H1 (cell line): ENCODE results near the gene TEX44. TPM values are rescaled to one million over a fixed set of nuclear protein-coding genes. Genes with fewer than 3 reads are reported as not detected.
A peak's percentile ranks its signal among the peaks of the same experiment; 100 is the strongest.

Experiments
- NANOG ChIP-seq: IDR thresholded peaks from 2 replicates; pipeline ENCODE4 v1.6.1; 2011; ENCODE audit warnings: low read length, low read depth, mild to moderate bottlenecking, inconsistent platforms; ENCODE audit not compliant: insufficient read depth, poor library complexity, severe bottlenecking
- NRF1 ChIP-seq: IDR thresholded peaks from 2 replicates; pipeline ENCODE4 v1.6.1; 2011; ENCODE audit warnings: mild to moderate bottlenecking, low read depth, low read length, improper control_type of control experiment
- RAD21 ChIP-seq, 2 experiments: IDR thresholded peaks in 1 of 2; conservative IDR thresholded peaks in 1 of 2; 2 replicates each; pipeline ENCODE4 v1.6.1; 2011; ENCODE audit warnings: low read depth in 2 of 2, low read length in 2 of 2, improper control_type of control experiment in 1 of 2, inconsistent platforms in 1 of 2, mild to moderate bottlenecking in 1 of 2, moderate library complexity in 1 of 2
- SIN3A ChIP-seq, 2 experiments: IDR thresholded peaks in 1 of 2; conservative IDR thresholded peaks in 1 of 2; 2 replicates each; pipeline ENCODE4 v1.6.1; 2011 to 2012; ENCODE audit warnings: low read length in 2 of 2, improper control_type of control experiment in 1 of 2, low read depth in 1 of 2, mild to moderate bottlenecking in 1 of 2
- SUZ12 ChIP-seq: fragments of 200-600 bp; sonication (generic); IDR thresholded peaks from 2 replicates; pipeline ENCODE4 v1.6.1; 2012; ENCODE audit warnings: mild to moderate bottlenecking, inconsistent platforms, low read length, moderate library complexity, mixed read lengths
- TCF12 ChIP-seq: IDR thresholded peaks from 2 replicates; pipeline ENCODE4 v1.6.1; 2011; ENCODE audit warnings: low read depth, mild to moderate bottlenecking, low read length
- TEAD4 ChIP-seq: IDR thresholded peaks from 2 replicates; pipeline ENCODE4 v1.6.1; 2012; ENCODE audit warnings: low read depth, low read length, inconsistent platforms, mixed read lengths
- polyA plus RNA-seq, 7 experiments: library from polyadenylated mRNA; depleted of rRNA in 3 of 7; stranded (reverse) in 5 of 7; unstranded in 2 of 7; fragments of >200 nt in 5 of 7; fragments of 200-250 nt in 2 of 7; gene quantifications; 1 replicate in 5 of 7; 2 replicates in 1 of 7; 4 replicates in 1 of 7; pipeline versions ENCODE4 v1.2.1 to v1.2.3, GENCODE V29; 2011 to 2013; ENCODE audit warnings: missing spikeins in 2 of 7, mixed read lengths in 2 of 7
- total RNA-seq: library from RNA; stranded (reverse); fragmentation: NEBNext Ultra II Directional; extraction: Animal tissue kit (Norgen Biotek cat#: 25700); gene quantifications from 2 replicates; pipeline ENCODE4 v1.2.1, GENCODE V29; 2021
- TF ChIP-seq, protein P1 (sequence below): fragments of 300-600 bp; sonication (generic); IDR thresholded peaks from 2 replicates; pipeline ENCODE4 v1.7.1; 2012; ENCODE audit warnings: low read length, moderate library complexity, mild to moderate bottlenecking, inconsistent platforms; ENCODE audit not compliant: insufficient replicate concordance

TEX44 gene
- total and polyA plus RNA-seq, 2 of the 8 experiments (the other 6 are each of a cell fraction or from before 2014, with no cell fraction given) = not detected

DNA sequence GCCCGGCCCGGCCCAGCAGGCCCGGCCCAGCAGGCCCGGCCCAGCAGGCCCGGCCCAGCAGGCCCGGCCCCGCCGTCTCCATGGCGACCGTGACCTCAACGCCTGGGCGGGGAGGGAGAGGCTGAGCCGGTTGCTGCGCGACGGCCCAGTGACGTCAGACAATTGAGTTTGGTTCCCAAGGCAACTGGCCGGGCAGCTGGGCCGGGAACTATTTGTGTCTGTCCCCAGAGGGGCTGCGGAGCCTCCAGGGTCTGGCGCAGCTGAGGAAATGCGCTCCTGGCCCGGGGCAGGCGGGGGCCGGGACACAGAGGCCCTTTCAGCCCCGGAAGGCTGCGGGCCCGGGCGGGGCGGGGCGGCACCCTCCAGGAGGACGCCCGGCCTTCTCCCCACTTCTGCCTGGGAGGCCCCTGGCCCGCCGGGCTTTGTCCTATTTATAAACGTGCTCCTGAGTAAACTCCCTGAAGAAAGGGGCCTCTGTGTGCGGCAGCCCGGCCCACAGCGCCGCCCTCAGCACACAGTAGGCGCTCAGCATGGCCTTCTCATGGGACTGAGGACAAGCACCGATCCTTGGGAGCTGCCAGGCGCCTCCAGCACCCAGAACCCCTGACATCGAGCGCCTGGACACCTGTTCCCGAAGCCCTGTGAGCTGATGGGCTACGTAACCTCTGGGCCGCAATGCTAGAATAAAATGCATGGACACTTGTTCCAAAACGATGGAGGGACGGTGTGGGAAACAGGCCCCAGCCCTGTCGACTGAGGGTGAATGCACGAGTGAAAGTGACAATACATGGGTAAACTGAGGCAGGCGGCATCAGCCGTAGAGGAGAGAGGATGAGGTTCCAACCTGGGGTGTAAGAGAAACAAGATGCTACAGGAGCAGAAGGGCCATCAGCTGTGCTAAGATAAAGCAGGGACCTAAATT is 12.3 kb downstream of the TEX44 start (continued):
- no peak for TF ChIP-seq NRF1
- TF ChIP-seq TEAD4 = no peak
- peak; percentile 58; the same call in 1 of the 2 replicates for TF ChIP-seq TCF12
- peak in 1 of 2 experiments; percentile 96; a peak in 1 of 4 replicates for TF ChIP-seq SIN3A (conservative IDR thresholded peaks at IDR 0.05 in 1 of 2, IDR thresholded peaks at IDR 0.05 in 1 of 2; ENCODE audit: low read depth in 1 of 2, low read length in 2 of 2)
- peak in 1 of 2 experiments; percentile 18; a peak in 2 of 4 replicates for TF ChIP-seq RAD21 (IDR thresholded peaks at IDR 0.05 in 1 of 2, conservative IDR thresholded peaks at IDR 0.05 in 1 of 2; ENCODE audit: low read depth in 2 of 2, low read length in 2 of 2)
- no peak for TF ChIP-seq SUZ12
- TF ChIP-seq, protein P1, sequence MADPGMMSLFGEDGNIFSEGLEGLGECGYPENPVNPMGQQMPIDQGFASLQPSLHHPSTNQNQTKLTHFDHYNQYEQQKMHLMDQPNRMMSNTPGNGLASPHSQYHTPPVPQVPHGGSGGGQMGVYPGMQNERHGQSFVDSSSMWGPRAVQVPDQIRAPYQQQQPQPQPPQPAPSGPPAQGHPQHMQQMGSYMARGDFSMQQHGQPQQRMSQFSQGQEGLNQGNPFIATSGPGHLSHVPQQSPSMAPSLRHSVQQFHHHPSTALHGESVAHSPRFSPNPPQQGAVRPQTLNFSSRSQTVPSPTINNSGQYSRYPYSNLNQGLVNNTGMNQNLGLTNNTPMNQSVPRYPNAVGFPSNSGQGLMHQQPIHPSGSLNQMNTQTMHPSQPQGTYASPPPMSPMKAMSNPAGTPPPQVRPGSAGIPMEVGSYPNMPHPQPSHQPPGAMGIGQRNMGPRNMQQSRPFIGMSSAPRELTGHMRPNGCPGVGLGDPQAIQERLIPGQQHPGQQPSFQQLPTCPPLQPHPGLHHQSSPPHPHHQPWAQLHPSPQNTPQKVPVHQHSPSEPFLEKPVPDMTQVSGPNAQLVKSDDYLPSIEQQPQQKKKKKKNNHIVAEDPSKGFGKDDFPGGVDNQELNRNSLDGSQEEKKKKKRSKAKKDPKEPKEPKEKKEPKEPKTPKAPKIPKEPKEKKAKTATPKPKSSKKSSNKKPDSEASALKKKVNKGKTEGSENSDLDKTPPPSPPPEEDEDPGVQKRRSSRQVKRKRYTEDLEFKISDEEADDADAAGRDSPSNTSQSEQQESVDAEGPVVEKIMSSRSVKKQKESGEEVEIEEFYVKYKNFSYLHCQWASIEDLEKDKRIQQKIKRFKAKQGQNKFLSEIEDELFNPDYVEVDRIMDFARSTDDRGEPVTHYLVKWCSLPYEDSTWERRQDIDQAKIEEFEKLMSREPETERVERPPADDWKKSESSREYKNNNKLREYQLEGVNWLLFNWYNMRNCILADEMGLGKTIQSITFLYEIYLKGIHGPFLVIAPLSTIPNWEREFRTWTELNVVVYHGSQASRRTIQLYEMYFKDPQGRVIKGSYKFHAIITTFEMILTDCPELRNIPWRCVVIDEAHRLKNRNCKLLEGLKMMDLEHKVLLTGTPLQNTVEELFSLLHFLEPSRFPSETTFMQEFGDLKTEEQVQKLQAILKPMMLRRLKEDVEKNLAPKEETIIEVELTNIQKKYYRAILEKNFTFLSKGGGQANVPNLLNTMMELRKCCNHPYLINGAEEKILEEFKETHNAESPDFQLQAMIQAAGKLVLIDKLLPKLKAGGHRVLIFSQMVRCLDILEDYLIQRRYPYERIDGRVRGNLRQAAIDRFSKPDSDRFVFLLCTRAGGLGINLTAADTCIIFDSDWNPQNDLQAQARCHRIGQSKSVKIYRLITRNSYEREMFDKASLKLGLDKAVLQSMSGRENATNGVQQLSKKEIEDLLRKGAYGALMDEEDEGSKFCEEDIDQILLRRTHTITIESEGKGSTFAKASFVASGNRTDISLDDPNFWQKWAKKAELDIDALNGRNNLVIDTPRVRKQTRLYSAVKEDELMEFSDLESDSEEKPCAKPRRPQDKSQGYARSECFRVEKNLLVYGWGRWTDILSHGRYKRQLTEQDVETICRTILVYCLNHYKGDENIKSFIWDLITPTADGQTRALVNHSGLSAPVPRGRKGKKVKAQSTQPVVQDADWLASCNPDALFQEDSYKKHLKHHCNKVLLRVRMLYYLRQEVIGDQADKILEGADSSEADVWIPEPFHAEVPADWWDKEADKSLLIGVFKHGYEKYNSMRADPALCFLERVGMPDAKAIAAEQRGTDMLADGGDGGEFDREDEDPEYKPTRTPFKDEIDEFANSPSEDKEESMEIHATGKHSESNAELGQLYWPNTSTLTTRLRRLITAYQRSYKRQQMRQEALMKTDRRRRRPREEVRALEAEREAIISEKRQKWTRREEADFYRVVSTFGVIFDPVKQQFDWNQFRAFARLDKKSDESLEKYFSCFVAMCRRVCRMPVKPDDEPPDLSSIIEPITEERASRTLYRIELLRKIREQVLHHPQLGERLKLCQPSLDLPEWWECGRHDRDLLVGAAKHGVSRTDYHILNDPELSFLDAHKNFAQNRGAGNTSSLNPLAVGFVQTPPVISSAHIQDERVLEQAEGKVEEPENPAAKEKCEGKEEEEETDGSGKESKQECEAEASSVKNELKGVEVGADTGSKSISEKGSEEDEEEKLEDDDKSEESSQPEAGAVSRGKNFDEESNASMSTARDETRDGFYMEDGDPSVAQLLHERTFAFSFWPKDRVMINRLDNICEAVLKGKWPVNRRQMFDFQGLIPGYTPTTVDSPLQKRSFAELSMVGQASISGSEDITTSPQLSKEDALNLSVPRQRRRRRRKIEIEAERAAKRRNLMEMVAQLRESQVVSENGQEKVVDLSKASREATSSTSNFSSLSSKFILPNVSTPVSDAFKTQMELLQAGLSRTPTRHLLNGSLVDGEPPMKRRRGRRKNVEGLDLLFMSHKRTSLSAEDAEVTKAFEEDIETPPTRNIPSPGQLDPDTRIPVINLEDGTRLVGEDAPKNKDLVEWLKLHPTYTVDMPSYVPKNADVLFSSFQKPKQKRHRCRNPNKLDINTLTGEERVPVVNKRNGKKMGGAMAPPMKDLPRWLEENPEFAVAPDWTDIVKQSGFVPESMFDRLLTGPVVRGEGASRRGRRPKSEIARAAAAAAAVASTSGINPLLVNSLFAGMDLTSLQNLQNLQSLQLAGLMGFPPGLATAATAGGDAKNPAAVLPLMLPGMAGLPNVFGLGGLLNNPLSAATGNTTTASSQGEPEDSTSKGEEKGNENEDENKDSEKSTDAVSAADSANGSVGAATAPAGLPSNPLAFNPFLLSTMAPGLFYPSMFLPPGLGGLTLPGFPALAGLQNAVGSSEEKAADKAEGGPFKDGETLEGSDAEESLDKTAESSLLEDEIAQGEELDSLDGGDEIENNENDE = no peak
- no peak for TF ChIP-seq NANOG
